Gastrocnemius medialis (tissue), 4 donors: ENCODE data around the gene APC. TPM values are rescaled to one million over a fixed set of nuclear protein-coding genes. Genes with fewer than 3 reads are reported as not detected.
A peak's percentile ranks its signal among the peaks of the same experiment; 100 is the strongest.

Source experiments
- ATAC-seq, 2 donors: fragments of 150-250 bp; one replicate each; pipeline ENCODE4 v1.9.1; 2016
- DNase-seq, 2 donors: peaks; one replicate each; pipeline ENCODE4 v3.0.0-alpha.2; 2019
- H3K27ac ChIP-seq, 4 donors: fragments of 200-600 bp; sonication (generic); 1 replicate in 1 of 4; 2 replicates in 3 of 4; pipeline ENCODE4 v1.5.1; 2016 to 2018; ENCODE audit warnings: mild to moderate bottlenecking in 2 of 4, moderate library complexity in 1 of 4
- H3K27me3 ChIP-seq, 3 donors: fragments of 200-600 bp; sonication (generic) in 2 of 3; 1 replicate in 1 of 3; 2 replicates in 2 of 3; pipeline versions ENCODE4 v1.5.1 to v1.6.0; 2016 to 2019; ENCODE audit warnings: mild to moderate bottlenecking in 1 of 3, moderate library complexity in 1 of 3
- H3K36me3 ChIP-seq, 2 donors: fragments of 200-600 bp; sonication (generic) in 1 of 2; one replicate each; pipeline ENCODE4 v1.5.1; 2017 to 2018
- H3K4me1 ChIP-seq, 2 donors: fragments of 200-600 bp; sonication (generic) in 1 of 2; one replicate each; pipeline ENCODE4 v1.5.1; 2016 to 2017; ENCODE audit warnings: mild to moderate bottlenecking in 2 of 2
- H3K4me3 ChIP-seq, 4 donors: fragments of 200-600 bp; sonication (generic) in 3 of 4; 1 replicate in 1 of 4; 2 replicates in 3 of 4; pipeline ENCODE4 v1.5.1; 2016 to 2019; ENCODE audit warnings: mild to moderate bottlenecking in 2 of 4
- H3K9me3 ChIP-seq, 3 donors: fragments of 200-600 bp; sonication (generic) in 2 of 3; 1 replicate in 1 of 3; 2 replicates in 2 of 3; pipeline ENCODE4 v1.5.1; 2016 to 2019
- POLR2A ChIP-seq, 2 donors: fragments of 450-650 bp; IDR thresholded peaks; one replicate each; pipeline ENCODE4 v1.6.1; 2017; ENCODE audit warnings: antibody characterized with exemption in 2 of 2, mild to moderate bottlenecking in 2 of 2, moderate library complexity in 2 of 2
- in situ Hi-C, 4 donors: fragments of 200-750 bp; cut with MboI; loops; one replicate each; pipeline versions ENCODE4 v1.15.0 to v1.8.0; 2017; ENCODE audit warnings: low sequenced_read_pairs in 4 of 4
- intact Hi-C: fragments of 100-400 bp; cut with DNase I; formaldehyde crosslinking; loops from one replicate; pipeline ENCODE4 v1.15.1; 2023; ENCODE audit warnings: low total_unique reads
- total RNA-seq, 4 donors: library from RNA; depleted of rRNA; stranded (reverse); fragments of >200 nt; gene quantifications; one replicate each; pipeline versions ENCODE4 v1.1.0 to v1.2.3, GENCODE V29; 2016
- TF ChIP-seq, protein P1 (sequence below), 5 experiments: fragments of 450-650 bp in 3 of 5; fragments of 200-600 bp in 2 of 5; sonication (generic) in 2 of 5; IDR thresholded peaks in 4 of 5; conservative IDR thresholded peaks in 1 of 5; 1 replicate in 4 of 5; 2 replicates in 1 of 5; pipeline ENCODE4 v1.5.1; 2016 to 2019; ENCODE audit warnings: antibody characterized with exemption in 5 of 5, mild to moderate bottlenecking in 3 of 5, moderate library complexity in 3 of 5

The APC gene
- total RNA-seq, 4 donors from 2014 or later, result 50.1 to 102 (median 60.4) TPM

DNA sequence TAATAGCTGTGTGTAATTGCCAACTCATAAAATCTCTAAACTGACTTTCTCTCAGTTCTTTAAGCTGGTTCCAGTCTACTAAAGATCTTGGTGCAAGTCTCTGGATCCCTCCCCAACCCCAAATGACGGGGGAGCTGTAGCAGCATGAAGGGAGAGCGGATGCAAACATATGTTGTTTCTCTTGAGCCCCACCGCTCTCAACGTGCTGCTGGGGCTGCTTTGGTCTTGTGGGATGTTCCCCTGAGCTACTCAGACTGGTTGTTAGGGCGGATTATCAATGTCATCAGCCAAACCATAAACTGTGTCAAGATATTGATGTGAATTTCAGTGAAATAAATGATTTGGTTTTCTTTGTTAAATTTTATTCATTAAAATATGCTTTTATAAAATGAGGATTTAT, 40.9 kb upstream of the APC start:
- H3K9me3 ChIP-seq, result no peaks in the 10 kb centered on the region
- H3K27me3 ChIP-seq, result no peaks in the 10 kb centered on the region
- no peak overlapping the region for H3K27ac ChIP-seq
- DNase-seq, result no peak
- H3K4me3 ChIP-seq, result no peak overlapping the region
- ATAC-seq, result no peak
- no peaks in the 10 kb centered on the region for H3K36me3 ChIP-seq
- TF ChIP-seq, protein P1, sequence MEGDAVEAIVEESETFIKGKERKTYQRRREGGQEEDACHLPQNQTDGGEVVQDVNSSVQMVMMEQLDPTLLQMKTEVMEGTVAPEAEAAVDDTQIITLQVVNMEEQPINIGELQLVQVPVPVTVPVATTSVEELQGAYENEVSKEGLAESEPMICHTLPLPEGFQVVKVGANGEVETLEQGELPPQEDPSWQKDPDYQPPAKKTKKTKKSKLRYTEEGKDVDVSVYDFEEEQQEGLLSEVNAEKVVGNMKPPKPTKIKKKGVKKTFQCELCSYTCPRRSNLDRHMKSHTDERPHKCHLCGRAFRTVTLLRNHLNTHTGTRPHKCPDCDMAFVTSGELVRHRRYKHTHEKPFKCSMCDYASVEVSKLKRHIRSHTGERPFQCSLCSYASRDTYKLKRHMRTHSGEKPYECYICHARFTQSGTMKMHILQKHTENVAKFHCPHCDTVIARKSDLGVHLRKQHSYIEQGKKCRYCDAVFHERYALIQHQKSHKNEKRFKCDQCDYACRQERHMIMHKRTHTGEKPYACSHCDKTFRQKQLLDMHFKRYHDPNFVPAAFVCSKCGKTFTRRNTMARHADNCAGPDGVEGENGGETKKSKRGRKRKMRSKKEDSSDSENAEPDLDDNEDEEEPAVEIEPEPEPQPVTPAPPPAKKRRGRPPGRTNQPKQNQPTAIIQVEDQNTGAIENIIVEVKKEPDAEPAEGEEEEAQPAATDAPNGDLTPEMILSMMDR (IDR thresholded peaks at IDR 0.05 in 4 of 5, conservative IDR thresholded peaks at IDR 0.05 in 1 of 5), result no peak
- in situ Hi-C loops (no loop called here), intact Hi-C loops (no loop called here)
- no peaks in the 10 kb centered on the region for H3K4me1 ChIP-seq

DNA sequence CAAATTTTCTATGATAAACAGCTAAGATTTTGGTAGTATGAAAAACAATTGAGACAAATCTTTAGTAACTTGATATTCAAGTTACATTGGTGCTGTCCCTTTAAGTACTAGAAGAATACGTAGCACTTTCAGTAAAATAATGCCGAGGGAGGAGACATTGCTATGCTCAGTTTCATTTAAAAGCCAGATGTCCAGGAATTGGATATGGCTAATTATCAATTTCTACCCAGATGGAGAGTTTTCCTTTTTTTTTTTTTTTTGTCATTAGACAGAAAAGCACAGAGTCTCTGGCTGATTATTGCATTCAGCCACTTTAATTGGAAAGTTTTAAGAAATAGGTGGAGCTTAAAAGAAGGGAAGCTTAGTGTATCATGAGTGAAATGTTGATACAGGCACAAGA, 40.4 kb upstream of the APC start:
- intact Hi-C loops, result no loop called here
- Histone ChIP-seq H3K27ac (no peak overlapping the region), H3K4me3 (peak overlapping the region in 2 of 4 donors; percentile 3 to 22), H3K4me1 (no peaks in the 10 kb centered on the region), H3K27me3 (no peaks in the 10 kb centered on the region), H3K36me3 (no peaks in the 10 kb centered on the region), H3K9me3 (no peaks in the 10 kb centered on the region)
- TF ChIP-seq, protein P1 (IDR thresholded peaks at IDR 0.05 in 4 of 5, conservative IDR thresholded peaks at IDR 0.05 in 1 of 5), result no peak
- TF ChIP-seq POLR2A (IDR thresholded peaks at IDR 0.05), result no peak
- in situ Hi-C loops, result no loop called here
- ATAC-seq (no peak), DNase-seq (no peak)

DNA sequence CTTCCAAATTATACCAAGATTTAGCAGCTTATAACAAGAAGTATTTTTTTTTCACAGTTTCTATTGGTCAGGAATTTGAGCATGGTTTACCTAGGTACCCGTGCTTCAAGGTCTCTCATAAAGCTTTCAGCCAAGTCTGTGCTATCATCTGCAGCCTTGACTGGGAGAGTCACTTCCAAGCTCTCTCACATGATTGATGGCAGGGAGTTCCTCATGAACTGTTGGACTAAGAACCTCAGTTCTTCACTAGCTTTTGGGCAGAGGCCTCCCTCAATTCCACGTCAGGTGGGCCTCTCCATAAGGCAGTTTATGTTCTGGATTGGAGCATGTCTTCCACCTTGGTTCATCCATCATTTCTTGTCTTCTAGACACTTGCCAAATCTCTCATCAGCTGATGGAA, 39.9 kb upstream of the APC start:
- H3K4me1 ChIP-seq, result no peaks in the 10 kb centered on the region
- ATAC-seq (no peak), DNase-seq (no peak)
- no peaks in the 10 kb centered on the region for H3K27me3 ChIP-seq
- no peak for TF ChIP-seq POLR2A (IDR thresholded peaks at IDR 0.05)
- TF ChIP-seq, protein P1 (IDR thresholded peaks at IDR 0.05 in 4 of 5, conservative IDR thresholded peaks at IDR 0.05 in 1 of 5), result no peak
- no peak overlapping the region for H3K4me3 ChIP-seq
- no peaks in the 10 kb centered on the region for H3K36me3 ChIP-seq
- H3K27ac ChIP-seq, result no peak overlapping the region
- in situ Hi-C loops, result no loop called here
- intact Hi-C loops, result no loop called here
- H3K9me3 ChIP-seq, result no peaks in the 10 kb centered on the region

DNA sequence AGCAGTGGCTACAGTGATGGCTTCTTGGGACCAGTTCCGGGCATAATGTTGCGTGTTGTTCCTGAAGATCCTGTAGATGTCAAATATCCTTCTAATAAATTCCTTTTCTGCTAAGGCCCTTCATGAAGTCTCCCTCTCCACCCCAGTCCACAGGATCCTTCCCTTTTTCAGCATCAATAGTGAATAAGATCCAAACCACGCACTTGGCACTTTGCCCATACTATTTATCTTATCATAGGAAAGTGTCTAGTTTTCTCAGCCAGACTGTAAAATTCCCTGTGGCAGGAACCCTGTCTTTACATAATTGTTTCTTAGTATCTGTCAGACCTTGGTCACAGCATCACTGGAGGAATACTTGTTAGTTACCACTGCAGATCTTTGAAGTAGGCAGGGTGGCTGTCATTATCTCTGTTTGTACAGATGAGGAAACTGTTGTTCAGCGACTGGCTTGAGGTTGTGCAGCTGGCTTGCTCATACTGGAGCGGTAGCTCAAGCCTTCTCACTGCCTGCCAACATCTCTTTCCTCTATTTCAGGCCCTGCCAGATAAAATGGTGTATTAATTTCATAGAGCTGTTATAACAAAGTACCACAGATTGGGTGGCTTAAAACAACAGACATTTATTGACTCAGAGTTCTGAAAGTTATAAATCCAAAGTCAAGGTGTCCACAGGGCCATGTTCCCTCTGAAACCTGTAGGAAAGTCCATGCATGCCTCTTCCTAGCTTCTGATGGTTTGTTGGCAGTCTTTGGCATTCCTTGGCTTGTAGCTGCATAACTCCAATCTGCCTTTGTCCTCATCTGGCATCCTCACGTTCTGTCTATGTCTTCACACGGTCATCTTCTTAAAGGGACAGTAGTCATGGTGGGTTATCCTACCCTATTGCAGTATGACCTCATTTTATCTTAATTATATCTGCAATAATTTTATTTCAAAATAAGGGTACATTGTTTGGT, 33.5 kb upstream of the APC start:
- in situ Hi-C loops (no loop called here), intact Hi-C loops (loop anchor here (10.0 kb wide), 1 partner anchor 949 kb away; the partner anchor contains the start of gene NREP)
- no peaks in the 10 kb centered on the region for H3K36me3 ChIP-seq
- DNase-seq (no peak), ATAC-seq (no peak)
- H3K4me1 ChIP-seq, result peaks cover 14 to 15% of the 10 kb centered on the region in 2 donors
- no peaks in the 10 kb centered on the region for H3K9me3 ChIP-seq
- TF ChIP-seq, protein P1 (IDR thresholded peaks at IDR 0.05 in 4 of 5, conservative IDR thresholded peaks at IDR 0.05 in 1 of 5), result no peak
- no peak for TF ChIP-seq POLR2A (IDR thresholded peaks at IDR 0.05)
- H3K27ac ChIP-seq, result no peak overlapping the region
- no peaks in the 10 kb centered on the region for H3K27me3 ChIP-seq
- no peak overlapping the region for H3K4me3 ChIP-seq
